NT2/D1 (cell line): ENCODE data around the gene TREX2.

Source experiments
- SUZ12 ChIP-seq: IDR thresholded peaks from 2 replicates; pipeline ENCODE4 v1.6.1; 2011; ENCODE audit not compliant: insufficient read length, insufficient read depth; ENCODE audit errors: extremely low read depth
- YY1 ChIP-seq: IDR thresholded peaks from 2 replicates; pipeline ENCODE4 v1.6.1; 2011; ENCODE audit not compliant: insufficient read length, insufficient read depth
- ZNF274 ChIP-seq: IDR thresholded peaks from 2 replicates; pipeline ENCODE4 v1.6.1; 2011; ENCODE audit warnings: mild to moderate bottlenecking, low read depth, low read length

- TF ChIP-seq SUZ12 (no peak), ZNF274 (no peak), YY1 (no peak)
These were observed 3.9 kb downstream of the TREX2 start for GRCh38 chrX:153441981-153442380.
